ENCODE data around the gene GSTK1.

Gene GSTK1

GRCh38 chr7:143269251-143269650 is 6.0 kb downstream of the GSTK1 start:
- no peak for TF ChIP-seq RAD21 (IDR thresholded peaks at IDR 0.05; ENCODE audit: low read depth)

- TF ChIP-seq TCF12 (IDR thresholded peaks at IDR 0.05; ENCODE audit: low read depth) (no peak), TEAD4 (IDR thresholded peaks at IDR 0.05) (no peak)
These were observed 8.0 kb downstream of the GSTK1 start for GRCh38 chr7:143271240-143271639.

- TF ChIP-seq NFIC (IDR thresholded peaks at IDR 0.05) = no peak
- TF ChIP-seq FOXM1 (IDR thresholded peaks at IDR 0.05; ENCODE audit: borderline replicate concordance, low read depth) = no peak
- TF ChIP-seq CREB1 (IDR thresholded peaks at IDR 0.05; ENCODE audit: low read depth) = no peak
- no peak for TF ChIP-seq TEAD4 (IDR thresholded peaks at IDR 0.05)
These were observed 9.6 kb downstream of the GSTK1 start for GRCh38 chr7:143272871-143273270.

DNA sequence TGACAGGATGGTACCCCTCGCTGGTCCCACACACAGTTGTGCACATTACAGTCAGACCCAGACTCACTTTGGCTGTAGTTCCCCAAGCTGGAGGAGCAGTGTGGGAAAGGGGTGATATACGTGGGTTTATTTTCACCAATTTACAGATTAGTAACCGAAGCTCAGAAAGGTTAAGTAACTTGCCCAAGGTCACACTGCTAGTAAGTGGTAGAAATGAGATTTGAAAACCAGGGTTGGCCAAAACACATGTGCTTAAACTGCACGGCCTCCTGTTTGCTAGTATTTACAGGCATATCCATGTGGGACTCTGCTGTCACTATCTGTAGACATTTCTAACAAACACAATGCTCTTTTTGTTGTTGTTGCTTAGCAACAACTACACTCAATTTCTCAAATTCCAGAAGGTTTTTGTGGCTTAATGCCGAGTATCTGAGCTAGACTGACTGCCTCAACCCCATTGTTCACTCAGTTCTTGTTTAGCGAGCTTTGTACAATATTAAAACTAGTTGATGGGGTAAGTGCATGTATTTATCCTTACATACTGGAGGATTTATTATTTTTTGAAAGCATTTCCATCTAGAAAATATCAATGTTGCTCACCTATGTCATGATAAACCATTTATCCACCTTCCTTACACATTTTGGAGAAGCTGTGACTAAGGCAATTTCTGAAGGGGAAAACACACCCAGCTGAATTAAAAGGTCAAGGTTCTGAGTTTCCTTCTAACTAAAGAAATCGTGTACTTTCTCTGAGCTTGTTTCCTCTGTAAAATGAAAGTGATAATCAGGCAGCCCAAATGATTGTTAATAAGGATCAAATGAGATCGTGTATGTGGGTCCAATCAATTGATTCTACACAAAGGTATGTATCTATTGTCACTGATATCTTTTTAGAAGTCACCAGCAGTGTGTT is 16.2 kb downstream of the GSTK1 start:
- no peak for TF ChIP-seq CEBPB (IDR thresholded peaks at IDR 0.05)
- TF ChIP-seq RAD21 (IDR thresholded peaks at IDR 0.05; ENCODE audit: low read depth) = no peak
- peak; percentile 61 for TF ChIP-seq TEAD4 (IDR thresholded peaks at IDR 0.05)
- TF ChIP-seq NFIC (IDR thresholded peaks at IDR 0.05) = peak; percentile 31; the same call in 1 of the 2 replicates

- no peak for TF ChIP-seq FOXM1 (IDR thresholded peaks at IDR 0.05; ENCODE audit: borderline replicate concordance, low read depth)
- no peak for TF ChIP-seq TEAD4 (IDR thresholded peaks at IDR 0.05)
- TF ChIP-seq TCF12 (IDR thresholded peaks at IDR 0.05; ENCODE audit: low read depth) = no peak
- no peak for TF ChIP-seq EP300 (IDR thresholded peaks at IDR 0.05; ENCODE audit: borderline replicate concordance)
- no peak for TF ChIP-seq TAF1 (IDR thresholded peaks at IDR 0.05; ENCODE audit: low read depth)
- TF ChIP-seq, protein P1, sequence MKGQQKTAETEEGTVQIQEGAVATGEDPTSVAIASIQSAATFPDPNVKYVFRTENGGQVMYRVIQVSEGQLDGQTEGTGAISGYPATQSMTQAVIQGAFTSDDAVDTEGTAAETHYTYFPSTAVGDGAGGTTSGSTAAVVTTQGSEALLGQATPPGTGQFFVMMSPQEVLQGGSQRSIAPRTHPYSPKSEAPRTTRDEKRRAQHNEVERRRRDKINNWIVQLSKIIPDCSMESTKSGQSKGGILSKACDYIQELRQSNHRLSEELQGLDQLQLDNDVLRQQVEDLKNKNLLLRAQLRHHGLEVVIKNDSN (IDR thresholded peaks at IDR 0.05) = no peak
- TF ChIP-seq YY1 (IDR thresholded peaks at IDR 0.05; ENCODE audit: low read depth) = no peak
- no peak for TF ChIP-seq ZBTB7A (IDR thresholded peaks at IDR 0.05; ENCODE audit: low read depth)
- no peak for TF ChIP-seq NFIC (IDR thresholded peaks at IDR 0.05)
- TF ChIP-seq, protein P2, sequence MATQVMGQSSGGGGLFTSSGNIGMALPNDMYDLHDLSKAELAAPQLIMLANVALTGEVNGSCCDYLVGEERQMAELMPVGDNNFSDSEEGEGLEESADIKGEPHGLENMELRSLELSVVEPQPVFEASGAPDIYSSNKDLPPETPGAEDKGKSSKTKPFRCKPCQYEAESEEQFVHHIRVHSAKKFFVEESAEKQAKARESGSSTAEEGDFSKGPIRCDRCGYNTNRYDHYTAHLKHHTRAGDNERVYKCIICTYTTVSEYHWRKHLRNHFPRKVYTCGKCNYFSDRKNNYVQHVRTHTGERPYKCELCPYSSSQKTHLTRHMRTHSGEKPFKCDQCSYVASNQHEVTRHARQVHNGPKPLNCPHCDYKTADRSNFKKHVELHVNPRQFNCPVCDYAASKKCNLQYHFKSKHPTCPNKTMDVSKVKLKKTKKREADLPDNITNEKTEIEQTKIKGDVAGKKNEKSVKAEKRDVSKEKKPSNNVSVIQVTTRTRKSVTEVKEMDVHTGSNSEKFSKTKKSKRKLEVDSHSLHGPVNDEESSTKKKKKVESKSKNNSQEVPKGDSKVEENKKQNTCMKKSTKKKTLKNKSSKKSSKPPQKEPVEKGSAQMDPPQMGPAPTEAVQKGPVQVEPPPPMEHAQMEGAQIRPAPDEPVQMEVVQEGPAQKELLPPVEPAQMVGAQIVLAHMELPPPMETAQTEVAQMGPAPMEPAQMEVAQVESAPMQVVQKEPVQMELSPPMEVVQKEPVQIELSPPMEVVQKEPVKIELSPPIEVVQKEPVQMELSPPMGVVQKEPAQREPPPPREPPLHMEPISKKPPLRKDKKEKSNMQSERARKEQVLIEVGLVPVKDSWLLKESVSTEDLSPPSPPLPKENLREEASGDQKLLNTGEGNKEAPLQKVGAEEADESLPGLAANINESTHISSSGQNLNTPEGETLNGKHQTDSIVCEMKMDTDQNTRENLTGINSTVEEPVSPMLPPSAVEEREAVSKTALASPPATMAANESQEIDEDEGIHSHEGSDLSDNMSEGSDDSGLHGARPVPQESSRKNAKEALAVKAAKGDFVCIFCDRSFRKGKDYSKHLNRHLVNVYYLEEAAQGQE (IDR thresholded peaks at IDR 0.05; ENCODE audit: low read depth) = no peak
- TF ChIP-seq EGR1 (IDR thresholded peaks at IDR 0.05) = no peak
- no peak for TF ChIP-seq CEBPB (IDR thresholded peaks at IDR 0.05)
- TF ChIP-seq CREB1 (IDR thresholded peaks at IDR 0.05; ENCODE audit: low read depth) = no peak
- TF ChIP-seq RAD21 (IDR thresholded peaks at IDR 0.05; ENCODE audit: low read depth) = no peak
- no peak for TF ChIP-seq MAX (IDR thresholded peaks at IDR 0.05)
These were observed 16.9 kb downstream of the GSTK1 start for GRCh38 chr7:143280160-143280559.

DNA sequence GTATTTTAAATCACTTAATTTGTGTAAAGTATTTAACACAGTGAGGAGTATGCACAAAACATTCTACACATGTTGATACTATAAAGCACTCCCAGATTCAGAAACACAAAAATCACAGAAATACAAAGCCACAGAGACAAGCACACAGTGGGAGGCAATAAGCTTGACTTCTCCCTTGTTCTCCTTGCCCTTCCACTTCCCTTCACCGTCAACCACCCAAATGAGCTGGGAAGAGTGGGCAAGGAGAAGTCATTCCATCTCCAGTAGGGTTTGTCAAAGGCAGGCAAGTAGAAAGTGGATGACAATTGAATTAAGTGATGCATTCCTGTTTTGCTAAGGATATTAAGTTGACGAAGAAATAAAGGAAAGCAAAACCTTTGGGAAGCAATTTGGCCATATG is 17.3 kb downstream of the GSTK1 start:
- TF ChIP-seq, protein P1 (IDR thresholded peaks at IDR 0.05) = no peak
- TF ChIP-seq MAX (IDR thresholded peaks at IDR 0.05) (no peak), RAD21 (IDR thresholded peaks at IDR 0.05; ENCODE audit: low read depth) (no peak), ZBTB7A (IDR thresholded peaks at IDR 0.05; ENCODE audit: low read depth) (no peak), TEAD4 (IDR thresholded peaks at IDR 0.05) (no peak), EGR1 (IDR thresholded peaks at IDR 0.05) (no peak), YY1 (IDR thresholded peaks at IDR 0.05; ENCODE audit: low read depth) (no peak), EP300 (IDR thresholded peaks at IDR 0.05; ENCODE audit: borderline replicate concordance) (no peak), NFIC (IDR thresholded peaks at IDR 0.05) (no peak)

DNA sequence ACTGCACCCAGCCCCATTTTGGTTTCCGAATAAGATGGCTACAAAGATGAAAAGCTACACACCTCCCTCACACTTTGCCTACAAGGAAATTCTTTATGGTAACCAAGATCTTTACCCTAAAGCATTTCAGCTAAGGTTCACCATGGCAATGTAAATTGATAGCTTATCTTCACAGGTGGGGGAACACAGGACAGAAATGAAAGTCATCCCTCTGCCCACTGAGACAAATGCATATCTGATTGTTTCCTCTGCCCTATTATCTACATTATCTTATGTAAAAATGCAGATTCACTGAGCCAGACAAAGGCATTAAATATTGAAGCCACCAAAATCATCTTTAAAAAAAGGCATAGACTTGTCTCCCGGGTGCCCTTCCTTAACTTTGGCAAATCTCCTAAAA is 18.3 kb downstream of the GSTK1 start:
- TF ChIP-seq MAX (IDR thresholded peaks at IDR 0.05) (no peak), FOXM1 (IDR thresholded peaks at IDR 0.05; ENCODE audit: borderline replicate concordance, low read depth) (no peak), CREB1 (IDR thresholded peaks at IDR 0.05; ENCODE audit: low read depth) (no peak), TAF1 (IDR thresholded peaks at IDR 0.05; ENCODE audit: low read depth) (no peak), TEAD4 (IDR thresholded peaks at IDR 0.05) (no peak), ZBTB7A (IDR thresholded peaks at IDR 0.05; ENCODE audit: low read depth) (no peak), EP300 (IDR thresholded peaks at IDR 0.05; ENCODE audit: borderline replicate concordance) (no peak), NFIC (IDR thresholded peaks at IDR 0.05) (no peak), RAD21 (IDR thresholded peaks at IDR 0.05; ENCODE audit: low read depth) (no peak), CEBPB (IDR thresholded peaks at IDR 0.05) (no peak), TCF12 (IDR thresholded peaks at IDR 0.05; ENCODE audit: low read depth) (no peak)
- TF ChIP-seq, protein P2 (IDR thresholded peaks at IDR 0.05; ENCODE audit: low read depth) = no peak
- TF ChIP-seq, protein P1 (IDR thresholded peaks at IDR 0.05) = no peak
